ENCODE results near the gene KAT7. TPM values are rescaled to one million over a fixed set of nuclear protein-coding genes. Genes with fewer than 3 reads are reported as not detected.

KAT7 gene
- total RNA-seq, 1 donor from 2014 or later = 93.5 TPM

- H3K9me3 Mint-ChIP-seq = no peaks in the 10 kb centered on the region
- no peaks in the 10 kb centered on the region for H3K27me3 Mint-ChIP-seq (ENCODE audit: low read depth)
- DNase-seq (ENCODE audit: low read depth, low spot score) = no peak
- peaks cover 8% of the 10 kb centered on the region for H3K4me1 Mint-ChIP-seq
- H3K4me3 Mint-ChIP-seq = no peak overlapping the region
- TF ChIP-seq CTCF (conservative IDR thresholded peaks at IDR 0.05) = no peak
- no peaks in the 10 kb centered on the region for H3K36me3 Mint-ChIP-seq (ENCODE audit: low read depth)
- no peak overlapping the region for H3K27ac Mint-ChIP-seq (ENCODE audit: unreplicated experiment)
Measured at GRCh38 chr17:49745175-49746139, 43.0 kb upstream of the KAT7 start.

DNA sequence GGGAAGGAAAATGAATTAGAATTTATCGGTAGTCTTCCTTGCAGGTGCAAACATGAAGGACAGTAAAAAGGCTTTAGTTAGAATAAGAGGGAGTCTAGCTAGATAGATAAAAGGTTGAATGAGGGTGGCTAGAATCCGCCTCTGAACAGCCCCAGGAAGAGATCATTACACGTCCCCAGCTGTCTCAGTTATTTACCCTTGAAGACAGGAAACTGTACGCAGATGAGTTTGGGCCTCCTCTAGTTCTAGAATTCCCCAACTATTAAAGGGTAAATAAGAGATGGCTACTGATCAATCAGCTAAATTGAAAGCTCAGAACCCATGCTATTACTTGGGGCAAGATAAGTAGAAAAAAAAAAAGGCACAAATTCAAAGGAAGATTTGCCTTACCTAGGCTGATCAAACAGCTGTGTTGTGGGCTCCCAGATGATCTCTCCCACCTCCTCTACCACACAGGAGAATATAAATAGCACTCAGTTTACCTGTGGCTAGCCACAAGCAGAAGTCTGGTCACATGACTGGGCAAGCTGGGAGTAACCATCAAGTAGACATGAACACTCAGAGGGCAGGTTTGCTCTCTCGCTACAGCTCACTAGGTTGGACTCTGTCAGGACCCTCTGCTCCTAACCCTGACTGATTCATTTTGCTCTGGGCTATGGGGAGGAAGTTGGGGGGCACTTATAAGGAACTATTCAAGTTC is 41.5 kb upstream of the KAT7 start:
- no peaks in the 10 kb centered on the region for H3K27me3 Mint-ChIP-seq (ENCODE audit: low read depth)
- no peak for TF ChIP-seq CTCF (conservative IDR thresholded peaks at IDR 0.05)
- DNase-seq (ENCODE audit: low read depth, low spot score) = no peak
- peaks cover 7% of the 10 kb centered on the region for H3K4me1 Mint-ChIP-seq
- H3K9me3 Mint-ChIP-seq = no peaks in the 10 kb centered on the region
- H3K27ac Mint-ChIP-seq (ENCODE audit: unreplicated experiment) = no peak overlapping the region
- no peak overlapping the region for H3K4me3 Mint-ChIP-seq
- no peaks in the 10 kb centered on the region for H3K36me3 Mint-ChIP-seq (ENCODE audit: low read depth)

- no peaks in the 10 kb centered on the region for H3K9me3 Mint-ChIP-seq
- no peaks in the 10 kb centered on the region for H3K27me3 Mint-ChIP-seq (ENCODE audit: low read depth)
- peaks cover under 1% of the 10 kb centered on the region for H3K4me1 Mint-ChIP-seq
- H3K36me3 Mint-ChIP-seq (ENCODE audit: low read depth) = no peaks in the 10 kb centered on the region
- no peak overlapping the region for H3K4me3 Mint-ChIP-seq
- no peak for DNase-seq (ENCODE audit: low read depth, low spot score)
- peak overlapping the region; percentile 45 for H3K27ac Mint-ChIP-seq (ENCODE audit: unreplicated experiment)
- no peak for TF ChIP-seq CTCF (conservative IDR thresholded peaks at IDR 0.05)
Measured at GRCh38 chr17:49747632-49748031, 40.8 kb upstream of the KAT7 start.

DNA sequence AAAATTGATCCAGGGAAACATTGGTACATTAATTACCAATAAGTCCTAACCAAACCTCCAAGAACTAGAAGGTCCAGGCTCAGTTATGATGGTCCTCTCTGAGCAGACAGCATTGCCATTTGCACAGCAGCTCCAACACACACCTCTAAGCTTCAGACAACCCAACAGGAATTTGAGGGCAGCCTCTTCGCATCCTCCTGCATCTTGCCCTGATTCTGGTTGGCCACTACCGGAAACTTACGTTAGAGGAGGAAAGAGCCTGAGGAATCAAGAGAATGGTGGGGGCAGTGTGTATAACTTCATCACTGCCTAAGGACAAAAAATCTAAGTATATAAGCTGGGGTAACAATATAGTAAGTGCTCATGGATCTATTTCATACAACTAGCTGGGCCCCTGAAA is 40.3 kb upstream of the KAT7 start:
- H3K9me3 Mint-ChIP-seq = no peaks in the 10 kb centered on the region
- no peak overlapping the region for H3K4me3 Mint-ChIP-seq
- H3K27me3 Mint-ChIP-seq (ENCODE audit: low read depth) = no peaks in the 10 kb centered on the region
- TF ChIP-seq CTCF (conservative IDR thresholded peaks at IDR 0.05) = no peak
- no peak for DNase-seq (ENCODE audit: low read depth, low spot score)
- H3K4me1 Mint-ChIP-seq = no peaks in the 10 kb centered on the region
- no peak overlapping the region for H3K27ac Mint-ChIP-seq (ENCODE audit: unreplicated experiment)
- H3K36me3 Mint-ChIP-seq (ENCODE audit: low read depth) = no peaks in the 10 kb centered on the region

DNA sequence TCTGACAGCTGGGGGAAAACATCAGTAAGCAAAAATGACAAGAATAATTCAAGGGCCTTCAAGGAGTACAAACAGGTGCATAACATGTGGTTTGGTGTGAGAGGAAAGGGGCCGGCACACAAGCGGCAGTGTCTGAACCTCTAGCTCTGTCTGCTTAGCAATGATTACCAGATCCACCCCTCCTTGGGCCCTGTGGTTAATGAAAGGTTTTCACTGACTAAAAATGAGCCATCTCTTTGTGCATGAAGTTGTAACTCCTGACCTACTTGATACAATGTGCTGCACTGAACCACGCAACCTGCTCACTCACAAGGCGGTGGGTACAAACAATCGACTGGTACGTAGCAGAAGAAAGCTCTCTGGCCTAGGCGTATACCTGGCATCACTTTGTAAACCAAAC is 39.7 kb upstream of the KAT7 start:
- no peak overlapping the region for H3K27ac Mint-ChIP-seq (ENCODE audit: unreplicated experiment)
- H3K4me3 Mint-ChIP-seq = no peak overlapping the region
- no peaks in the 10 kb centered on the region for H3K27me3 Mint-ChIP-seq (ENCODE audit: low read depth)
- no peak for TF ChIP-seq CTCF (conservative IDR thresholded peaks at IDR 0.05)
- H3K36me3 Mint-ChIP-seq (ENCODE audit: low read depth) = no peaks in the 10 kb centered on the region
- H3K4me1 Mint-ChIP-seq = no peaks in the 10 kb centered on the region
- DNase-seq (ENCODE audit: low read depth, low spot score) = no peak
- no peaks in the 10 kb centered on the region for H3K9me3 Mint-ChIP-seq
